ENCODE data around the gene SHH. TPM values are rescaled to one million over a fixed set of nuclear protein-coding genes. Genes with fewer than 3 reads are reported as not detected.

Gene SHH
- total and polyA plus RNA-seq, 9 donors: 0.33 to 0.48 TPM; not detected in 7

DNA sequence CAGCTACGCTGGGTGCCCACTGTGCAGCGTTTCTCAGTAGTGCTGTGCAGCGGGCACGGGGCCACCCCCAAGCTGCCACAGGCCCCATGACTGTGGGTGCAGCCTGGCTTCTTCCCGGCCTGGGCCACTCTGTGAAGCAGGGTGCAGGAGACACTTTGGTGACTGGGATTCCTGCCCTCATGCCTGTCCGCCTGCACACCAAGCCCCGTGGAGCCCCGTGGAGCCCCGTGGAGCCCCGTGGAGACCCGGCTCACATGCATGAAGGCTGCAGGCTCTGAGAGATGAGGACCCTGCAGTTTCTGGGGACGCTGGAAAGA is 3.9 kb upstream of the SHH start:
- H3K27me3 ChIP-seq: no peaks in the 10 kb centered on the region
- no peaks in the 10 kb centered on the region for H3K9me3 ChIP-seq
- H3K4me3 ChIP-seq: no peak overlapping the region
- H3K27ac ChIP-seq: no peak overlapping the region
- H3K4me1 ChIP-seq (ENCODE audit: insufficient read depth): no peaks in the 10 kb centered on the region
- TF ChIP-seq EP300 (IDR thresholded peaks at IDR 0.05) (no peak), POLR2A (IDR thresholded peaks at IDR 0.05) (no peak)
- TF ChIP-seq, protein P1, sequence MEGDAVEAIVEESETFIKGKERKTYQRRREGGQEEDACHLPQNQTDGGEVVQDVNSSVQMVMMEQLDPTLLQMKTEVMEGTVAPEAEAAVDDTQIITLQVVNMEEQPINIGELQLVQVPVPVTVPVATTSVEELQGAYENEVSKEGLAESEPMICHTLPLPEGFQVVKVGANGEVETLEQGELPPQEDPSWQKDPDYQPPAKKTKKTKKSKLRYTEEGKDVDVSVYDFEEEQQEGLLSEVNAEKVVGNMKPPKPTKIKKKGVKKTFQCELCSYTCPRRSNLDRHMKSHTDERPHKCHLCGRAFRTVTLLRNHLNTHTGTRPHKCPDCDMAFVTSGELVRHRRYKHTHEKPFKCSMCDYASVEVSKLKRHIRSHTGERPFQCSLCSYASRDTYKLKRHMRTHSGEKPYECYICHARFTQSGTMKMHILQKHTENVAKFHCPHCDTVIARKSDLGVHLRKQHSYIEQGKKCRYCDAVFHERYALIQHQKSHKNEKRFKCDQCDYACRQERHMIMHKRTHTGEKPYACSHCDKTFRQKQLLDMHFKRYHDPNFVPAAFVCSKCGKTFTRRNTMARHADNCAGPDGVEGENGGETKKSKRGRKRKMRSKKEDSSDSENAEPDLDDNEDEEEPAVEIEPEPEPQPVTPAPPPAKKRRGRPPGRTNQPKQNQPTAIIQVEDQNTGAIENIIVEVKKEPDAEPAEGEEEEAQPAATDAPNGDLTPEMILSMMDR (IDR thresholded peaks at IDR 0.05): no peak
- DNase-seq: no peak
- no peaks in the 10 kb centered on the region for H3K36me3 ChIP-seq
- WGBS, 3 donors: 81 to 91% (median 84%) methylated on average over 12 of the region's 12 CpGs
- intact Hi-C loops (cut with DNase I): no loop called here

DNA sequence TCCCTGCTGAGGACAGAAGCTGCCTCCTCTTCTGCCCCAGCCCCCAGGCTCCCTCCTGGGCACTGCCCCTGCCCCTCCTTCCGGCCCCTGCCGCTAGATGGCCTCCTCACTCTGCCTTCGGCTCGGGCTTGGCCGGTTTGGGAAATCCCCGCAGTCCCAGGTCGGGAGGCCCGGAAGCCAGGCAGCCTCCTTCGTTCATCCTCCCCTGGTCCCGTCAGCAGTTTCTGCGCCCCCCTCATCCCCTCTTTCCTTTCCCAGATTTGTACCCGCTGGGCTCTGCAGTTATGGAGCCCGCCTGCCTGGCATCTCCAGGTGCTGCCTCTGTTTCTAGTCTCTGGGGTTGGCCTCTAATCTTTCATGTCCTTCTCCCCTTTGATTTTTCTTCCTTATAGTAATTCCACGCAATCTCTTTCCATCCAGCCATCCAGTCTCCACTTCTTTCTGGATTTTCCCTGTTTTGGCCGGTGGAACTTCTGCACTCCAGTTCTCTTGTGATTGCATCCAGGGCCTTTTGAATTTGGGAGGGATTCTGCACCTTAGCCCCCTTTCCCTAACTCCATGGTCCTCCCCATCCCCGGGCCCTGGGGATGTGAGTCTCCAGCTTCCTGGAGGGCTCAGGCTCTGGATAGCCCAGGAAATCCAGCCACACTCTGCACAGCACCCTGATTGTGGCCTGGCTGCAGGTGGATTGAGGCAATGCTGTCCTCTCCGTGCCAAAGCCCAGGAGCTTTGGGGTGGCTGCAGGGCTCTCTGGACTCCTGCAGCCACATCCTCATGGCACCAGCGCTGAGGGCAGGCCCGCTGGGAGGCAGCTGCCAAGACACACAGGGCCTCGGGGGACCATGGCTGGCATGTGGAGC is 3.3 kb upstream of the SHH start:
- no peaks in the 10 kb centered on the region for H3K36me3 ChIP-seq
- no peak for TF ChIP-seq POLR2A (IDR thresholded peaks at IDR 0.05)
- TF ChIP-seq, protein P1 (IDR thresholded peaks at IDR 0.05): no peak
- no peak for TF ChIP-seq EP300 (IDR thresholded peaks at IDR 0.05)
- H3K27me3 ChIP-seq: no peaks in the 10 kb centered on the region
- DNase-seq: peak in 1 of 5 donors; percentile 47
- no peaks in the 10 kb centered on the region for H3K9me3 ChIP-seq
- H3K4me1 ChIP-seq (ENCODE audit: insufficient read depth): no peaks in the 10 kb centered on the region
- intact Hi-C loops (cut with DNase I): no loop called here
- no peak overlapping the region for H3K27ac ChIP-seq
- 31 to 37% (median 34%) methylated on average over 19 to 20 of the region's 20 CpGs for WGBS, 3 donors
- no peak overlapping the region for H3K4me3 ChIP-seq

DNA sequence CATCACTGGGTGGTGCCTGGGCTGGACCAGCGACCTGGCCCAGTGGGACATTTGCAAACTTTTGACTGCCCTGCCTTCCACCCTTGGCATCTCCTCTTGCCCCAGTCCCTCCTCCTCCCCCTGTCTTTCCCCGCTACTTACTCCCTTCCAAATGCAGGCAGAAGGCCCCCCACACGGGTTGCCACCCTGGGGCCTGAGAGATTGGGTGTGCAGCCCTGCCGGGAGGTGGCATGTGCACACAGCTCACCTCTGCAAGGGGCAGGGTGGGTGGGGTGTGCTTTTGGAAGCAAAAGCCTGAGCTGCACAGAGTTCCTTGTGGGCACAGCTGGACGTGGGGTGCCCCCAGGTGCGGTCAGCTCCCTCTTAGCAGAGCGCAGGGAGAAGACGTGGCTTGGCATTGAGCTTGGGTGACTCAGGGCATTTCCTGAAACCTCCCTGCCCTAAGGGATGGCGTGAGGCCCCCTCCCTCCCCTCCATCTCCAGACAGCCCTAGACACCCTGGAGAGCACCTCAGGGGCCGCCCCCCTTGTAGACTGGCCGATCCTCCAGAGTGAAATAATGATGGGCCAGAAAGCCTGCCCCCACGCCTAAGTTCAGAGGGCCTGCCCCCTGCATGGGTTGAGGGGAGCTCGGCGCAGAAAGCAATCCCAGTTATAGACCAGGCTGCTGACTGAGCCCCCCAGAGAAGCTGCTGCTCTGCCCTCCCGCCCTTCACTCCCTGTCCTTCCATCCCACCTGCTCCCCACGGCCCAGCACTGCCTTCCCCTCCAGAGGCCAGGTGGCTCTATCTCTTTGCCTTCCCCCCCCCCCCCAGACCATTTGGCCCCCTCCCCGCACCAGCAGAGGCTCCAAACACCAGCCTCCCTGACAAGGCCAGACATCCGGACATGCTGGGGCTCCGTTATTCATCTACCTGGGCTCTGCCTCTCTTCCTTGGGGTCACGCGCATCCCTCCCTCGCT is 2.3 kb upstream of the SHH start:
- Histone ChIP-seq H3K27ac (no peak overlapping the region), H3K4me1 (ENCODE audit: insufficient read depth) (peaks cover 3% of the 10 kb centered on the region), H3K4me3 (no peak overlapping the region), H3K36me3 (no peaks in the 10 kb centered on the region), H3K9me3 (no peaks in the 10 kb centered on the region), H3K27me3 (no peaks in the 10 kb centered on the region)
- no peak for DNase-seq
- TF ChIP-seq, protein P1 (IDR thresholded peaks at IDR 0.05): no peak
- TF ChIP-seq POLR2A (IDR thresholded peaks at IDR 0.05): no peak
- intact Hi-C loops (cut with DNase I): no loop called here
- 8 to 14% (median 9%) methylated on average over 20 to 22 of the region's 22 CpGs for WGBS, 3 donors

DNA sequence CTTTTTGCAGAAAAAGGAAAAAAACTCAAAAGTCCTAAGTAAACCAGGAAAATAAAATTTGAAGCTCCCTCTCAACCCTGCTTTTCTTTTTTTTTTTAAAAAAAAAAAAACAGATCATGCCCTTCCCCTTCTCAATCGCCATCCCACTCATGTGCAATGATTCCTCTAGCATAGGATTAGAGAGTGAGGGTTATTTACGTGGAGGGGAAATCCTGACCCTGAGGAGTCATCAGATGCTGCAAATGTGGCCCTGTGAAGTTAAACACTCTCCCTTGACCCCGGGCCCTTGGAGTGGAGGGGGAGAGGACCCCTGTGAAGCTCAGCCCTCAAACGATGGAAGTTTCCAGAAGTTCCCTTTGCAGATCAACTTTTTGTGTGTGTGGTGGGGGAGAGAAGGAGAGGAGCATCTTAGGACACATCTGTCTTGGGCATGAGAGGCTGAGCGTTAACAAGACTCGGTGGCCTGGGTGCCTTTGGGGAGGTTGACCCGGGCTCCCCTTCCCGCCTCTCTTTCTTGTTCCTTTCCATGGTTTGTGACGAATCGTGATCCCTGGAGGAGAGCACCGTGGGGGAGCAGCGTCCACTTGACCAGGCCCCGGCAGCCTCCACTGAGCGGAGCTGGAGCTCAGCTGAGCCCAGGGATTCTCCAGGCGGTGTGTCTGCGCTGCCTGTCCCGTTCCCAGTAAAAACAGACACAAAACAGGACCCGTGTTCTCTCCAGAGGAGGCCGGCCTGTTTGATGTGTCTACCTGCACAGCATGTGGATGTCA is 1.5 kb upstream of the SHH start:
- Histone ChIP-seq H3K36me3 (no peaks in the 10 kb centered on the region), H3K27ac (no peak overlapping the region), H3K4me3 (no peak overlapping the region), H3K27me3 (no peaks in the 10 kb centered on the region), H3K4me1 (ENCODE audit: insufficient read depth) (peaks cover 3% of the 10 kb centered on the region), H3K9me3 (no peaks in the 10 kb centered on the region)
- intact Hi-C loops (cut with DNase I): no loop called here
- DNase-seq: no peak
- WGBS, 3 donors: 11 to 16% (median 13%) methylated on average over 19 of the region's 19 CpGs
- TF ChIP-seq POLR2A (IDR thresholded peaks at IDR 0.05) (no peak), EP300 (IDR thresholded peaks at IDR 0.05) (no peak)
